ENCODE measurements around the gene RHBDL1.

DNA sequence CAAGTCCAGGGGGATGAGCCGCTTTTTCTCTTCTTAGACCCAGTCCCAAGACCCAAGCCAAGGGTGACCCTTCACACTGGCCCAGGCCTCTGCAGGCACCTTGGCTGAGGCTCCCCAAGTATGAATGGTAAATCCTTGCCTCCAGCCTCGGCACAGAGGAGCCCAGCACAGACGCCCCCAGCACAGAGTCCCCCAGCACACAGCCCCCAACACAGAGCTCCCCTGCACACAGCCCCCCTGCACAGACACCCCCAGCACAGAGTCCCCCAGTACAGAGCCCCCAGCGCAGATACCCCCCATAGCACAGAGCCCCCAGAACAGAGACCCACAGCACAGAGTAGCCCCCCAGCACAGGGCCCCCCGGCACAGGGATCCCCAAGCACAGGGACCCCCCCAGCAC lies 34.9 kb upstream of the RHBDL1 start:
- TF ChIP-seq EZH2 (IDR thresholded peaks at IDR 0.05; ENCODE audit: insufficient read depth, poor library complexity, severe bottlenecking) (no peak), EZH2phosphoT487 (IDR thresholded peaks at IDR 0.05; ENCODE audit: insufficient read depth, low read depth) (no peak)
